ENCODE results near the gene P2RX4.

DNA sequence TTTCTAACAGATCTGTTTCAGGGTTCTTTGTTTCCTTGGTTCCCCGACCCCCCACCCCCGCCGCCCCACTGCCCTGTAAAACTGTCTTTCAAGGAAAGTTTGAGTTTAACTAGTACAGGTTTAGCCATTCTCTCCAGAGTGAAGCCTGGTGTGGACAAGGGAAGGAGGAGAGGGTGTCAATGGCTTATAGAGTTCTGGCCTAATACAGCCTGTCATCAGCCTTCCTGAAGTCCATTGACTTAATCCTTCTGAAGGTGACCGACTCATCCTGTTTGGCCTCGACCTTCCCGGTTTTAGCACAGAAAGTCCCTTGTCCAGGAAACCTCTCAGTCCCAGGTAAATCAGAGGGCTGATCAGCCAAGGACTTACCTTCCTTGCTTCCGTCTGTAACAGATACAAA, 11.0 kb upstream of the P2RX4 start:
- TF ChIP-seq, protein P1, sequence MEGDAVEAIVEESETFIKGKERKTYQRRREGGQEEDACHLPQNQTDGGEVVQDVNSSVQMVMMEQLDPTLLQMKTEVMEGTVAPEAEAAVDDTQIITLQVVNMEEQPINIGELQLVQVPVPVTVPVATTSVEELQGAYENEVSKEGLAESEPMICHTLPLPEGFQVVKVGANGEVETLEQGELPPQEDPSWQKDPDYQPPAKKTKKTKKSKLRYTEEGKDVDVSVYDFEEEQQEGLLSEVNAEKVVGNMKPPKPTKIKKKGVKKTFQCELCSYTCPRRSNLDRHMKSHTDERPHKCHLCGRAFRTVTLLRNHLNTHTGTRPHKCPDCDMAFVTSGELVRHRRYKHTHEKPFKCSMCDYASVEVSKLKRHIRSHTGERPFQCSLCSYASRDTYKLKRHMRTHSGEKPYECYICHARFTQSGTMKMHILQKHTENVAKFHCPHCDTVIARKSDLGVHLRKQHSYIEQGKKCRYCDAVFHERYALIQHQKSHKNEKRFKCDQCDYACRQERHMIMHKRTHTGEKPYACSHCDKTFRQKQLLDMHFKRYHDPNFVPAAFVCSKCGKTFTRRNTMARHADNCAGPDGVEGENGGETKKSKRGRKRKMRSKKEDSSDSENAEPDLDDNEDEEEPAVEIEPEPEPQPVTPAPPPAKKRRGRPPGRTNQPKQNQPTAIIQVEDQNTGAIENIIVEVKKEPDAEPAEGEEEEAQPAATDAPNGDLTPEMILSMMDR (IDR thresholded peaks at IDR 0.05): no peak
- no peak for TF ChIP-seq POLR2A (IDR thresholded peaks at IDR 0.05)
- no peak for TF ChIP-seq POLR2AphosphoS5 (IDR thresholded peaks at IDR 0.05)
